ENCODE data around the gene ATP6AP2.
"Not testable (repeated sequence)": the region's sequence is repeated elsewhere in the genome, so short reads cannot be mapped to it uniquely, and the experiment has no call there.

DNA sequence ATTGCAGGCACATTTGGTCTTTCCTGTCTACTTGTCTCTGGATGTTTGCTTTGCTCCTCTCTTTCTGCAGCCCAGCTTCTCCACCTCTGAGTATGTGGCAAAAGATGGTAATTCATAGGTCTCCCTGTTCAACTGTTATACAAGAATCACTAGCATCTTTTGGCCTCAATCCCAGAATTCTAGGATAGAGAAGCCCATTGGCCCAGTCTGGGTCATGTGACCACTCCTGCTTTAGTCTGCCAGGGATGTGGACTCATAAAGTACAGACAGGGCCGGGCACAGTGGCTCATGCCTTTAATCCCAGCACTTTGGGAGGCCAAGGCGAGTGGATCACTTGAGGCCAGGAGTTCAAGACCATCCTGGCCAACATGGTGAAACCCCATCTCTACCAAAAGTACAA, 5.4 kb upstream of the ATP6AP2 start:
- not testable (repeated sequence) for TF ChIP-seq CTCF (IDR thresholded peaks at IDR 0.05); SMAD3 (CRISPR knock-in tag; IDR thresholded peaks at IDR 0.05; ENCODE audit: borderline replicate concordance); ATF3 (CRISPR knock-in tag; conservative IDR thresholded peaks at IDR 0.05); NR2C2 (CRISPR knock-in tag; IDR thresholded peaks at IDR 0.05)
